ENCODE results near the gene SECISBP2L.

- no peak for TF ChIP-seq CTCF (conservative IDR thresholded peaks at IDR 0.05)
- TF ChIP-seq ZFX (IDR thresholded peaks at IDR 0.05): no peak
Observed at GRCh38 chr15:49045751-49046219, 461 bp downstream of the SECISBP2L start.
